H1 (cell line): ENCODE data around the gene QPCTL. TPM values are rescaled to one million over a fixed set of nuclear protein-coding genes. Genes with fewer than 3 reads are reported as not detected.
A peak's percentile ranks its signal among the peaks of the same experiment; 100 is the strongest.

Source experiments
- CTCF ChIA-PET: fragments of 300-600 bp; sonication (Branson Sonifier 250); formaldehyde crosslinking; loops from one replicate; lab custom pipeline; 2021; ENCODE audit not compliant: partially characterized antibody; lab: Charles Lee
- POLR2A ChIA-PET: fragments of 300-600 bp; sonication (Branson Sonifier 250); formaldehyde crosslinking; loops from one replicate; lab custom pipeline; 2021; ENCODE audit warnings: inconsistent platforms; ENCODE audit not compliant: partially characterized antibody; lab: Charles Lee
- DNase-seq, 2 experiments: peaks; one replicate each; pipeline versions ENCODE4 v3.0.0 to v3.0.0-alpha.2; 2010 to 2022; ENCODE audit warnings: low spot score in 2 of 2, low read depth in 1 of 2, mixed read lengths in 1 of 2
- FAIRE-seq: peaks from 2 replicates; lab custom pipeline; 2011; peaks lifted over from hg19 to GRCh38; lab: Jason Lieb, UNC
- H2AFZ ChIP-seq: 2 replicates; pipeline ENCODE4 v1.8.1; 2012; ENCODE audit warnings: low read length, inconsistent platforms
- H2AK5ac ChIP-seq: 2 replicates; pipeline ENCODE4 v1.6.1; 2013; ENCODE audit warnings: low read depth, low read length
- H2BK120ac ChIP-seq: replicated peaks from 2 replicates; pipeline ENCODE3; 2013; ENCODE audit warnings: low read depth, low read length, inconsistent platforms
- H2BK12ac ChIP-seq: 2 replicates; pipeline ENCODE4 v1.6.1; 2013; ENCODE audit warnings: low read depth, low read length
- H2BK15ac ChIP-seq: 2 replicates; pipeline ENCODE4 v1.6.1; 2013; ENCODE audit warnings: low read length
- H2BK20ac ChIP-seq: 2 replicates; pipeline ENCODE4 v1.6.1; 2013; ENCODE audit warnings: low read length
- H2BK5ac ChIP-seq: 2 replicates; pipeline ENCODE4 v1.6.1; 2013; ENCODE audit warnings: low read depth, low read length
- H3K14ac ChIP-seq: 2 replicates; pipeline ENCODE4 v1.6.1; 2013; ENCODE audit warnings: inconsistent platforms; ENCODE audit not compliant: insufficient read length
- H3K18ac ChIP-seq: 2 replicates; pipeline ENCODE4 v1.6.1; 2013; ENCODE audit warnings: low read length; ENCODE audit errors: extremely low read depth
- H3K23ac ChIP-seq: 2 replicates; pipeline ENCODE4 v1.6.1; 2013; ENCODE audit warnings: inconsistent platforms; ENCODE audit not compliant: insufficient read length
- H3K23me2 ChIP-seq: 2 replicates; pipeline ENCODE4 v1.6.1; 2013; ENCODE audit warnings: low read depth, low read length
- H3K27ac ChIP-seq: 2 replicates; pipeline ENCODE4 v1.6.1; 2011; ENCODE audit warnings: low read depth, low read length, inconsistent platforms
- H3K27me3 ChIP-seq, 4 experiments: replicated peaks in 1 of 4; 1 replicate in 1 of 4; 2 replicates in 3 of 4; pipeline versions ENCODE4 v1.6.1 to v1.8.1; 2011 to 2013; ENCODE audit warnings: low read length in 3 of 4, mild to moderate bottlenecking in 3 of 4, inconsistent platforms in 2 of 4, mixed read lengths in 2 of 4, moderate library complexity in 1 of 4; ENCODE audit not compliant: control insufficient read depth in 3 of 4, insufficient read depth in 3 of 4; ENCODE audit errors: extremely low read depth in 1 of 4
- H3K36me3 ChIP-seq, 4 experiments: 2 replicates each; pipeline versions ENCODE4 v1.6.1 to v1.8.1; 2011 to 2013; ENCODE audit warnings: mild to moderate bottlenecking in 4 of 4, low read length in 3 of 4, moderate library complexity in 2 of 4, control low read depth in 1 of 4, inconsistent platforms in 1 of 4; ENCODE audit not compliant: insufficient read depth in 4 of 4, control insufficient read depth in 2 of 4
- H3K4ac ChIP-seq: replicated peaks from 2 replicates; pipeline ENCODE3; 2013; ENCODE audit warnings: low read length, low read depth, mixed read lengths, inconsistent platforms; ENCODE audit not compliant: insufficient read length
- H3K4me1 ChIP-seq, 4 experiments: replicated peaks in 1 of 4; 1 replicate in 1 of 4; 2 replicates in 3 of 4; pipeline versions ENCODE4 v1.6.1 to v1.8.1; 2011 to 2013; ENCODE audit warnings: low read length in 3 of 4, inconsistent platforms in 2 of 4, mixed read lengths in 1 of 4; ENCODE audit not compliant: insufficient read depth in 4 of 4, control insufficient read depth in 3 of 4
- H3K4me2 ChIP-seq, 2 experiments: 2 replicates each; pipeline versions ENCODE4 v1.6.1 to v1.8.1; 2011 to 2013; ENCODE audit warnings: low read depth in 2 of 2, low read length in 2 of 2, control low read depth in 1 of 2, inconsistent platforms in 1 of 2, mild to moderate bottlenecking in 1 of 2; ENCODE audit not compliant: insufficient read depth in 1 of 2
- H3K4me3 ChIP-seq, 4 experiments: fragments of 200-600, 300-600 bp in 1 of 4; sonication (generic), shearing (Covaris generic), sonication (Bioruptor Twin) in 1 of 4; 2 replicates each; pipeline versions ENCODE4 v1.5.1 to v1.8.1; 2011 to 2016; ENCODE audit warnings: low read length in 4 of 4, low read depth in 3 of 4, control low read depth in 2 of 4, inconsistent platforms in 2 of 4, mild to moderate bottlenecking in 2 of 4, mixed read lengths in 1 of 4, moderate library complexity in 1 of 4; ENCODE audit not compliant: insufficient read depth in 2 of 4; ENCODE audit errors: extremely low read depth in 1 of 4
- H3K56ac ChIP-seq: replicated peaks from 2 replicates; pipeline ENCODE3; 2013; ENCODE audit warnings: low read depth, mild to moderate bottlenecking, mixed read lengths, low read length, inconsistent platforms; ENCODE audit not compliant: insufficient read length
- H3K79me1 ChIP-seq: 2 replicates; pipeline ENCODE4 v1.6.1; 2013; ENCODE audit warnings: low read depth, low read length, control low read depth
- H3K79me2 ChIP-seq, 2 experiments: 2 replicates each; pipeline versions ENCODE4 v1.6.1 to v1.8.1; 2012 to 2013; ENCODE audit warnings: low read length in 2 of 2, mild to moderate bottlenecking in 2 of 2, inconsistent platforms in 1 of 2; ENCODE audit not compliant: insufficient read depth in 2 of 2, control insufficient read depth in 1 of 2
- H3K9ac ChIP-seq, 4 experiments: replicated peaks in 1 of 4; 1 replicate in 1 of 4; 2 replicates in 3 of 4; pipeline versions ENCODE4 v1.6.1 to v1.8.1; 2011 to 2013; ENCODE audit warnings: low read depth in 3 of 4, low read length in 3 of 4, control low read depth in 2 of 4, mild to moderate bottlenecking in 2 of 4, moderate library complexity in 2 of 4, inconsistent platforms in 1 of 4; ENCODE audit errors: extremely low read depth in 1 of 4
- H3K9me3 ChIP-seq, 2 experiments: 2 replicates each; pipeline versions ENCODE4 v1.6.1 to v1.8.1; 2012 to 2013; ENCODE audit warnings: mild to moderate bottlenecking in 2 of 2, moderate library complexity in 2 of 2, control low read depth in 1 of 2, inconsistent platforms in 1 of 2, low read depth in 1 of 2, low read length in 1 of 2, mixed read lengths in 1 of 2; ENCODE audit not compliant: insufficient read depth in 2 of 2
- H4K20me1 ChIP-seq, 2 experiments: replicated peaks in 1 of 2; 2 replicates each; pipeline versions ENCODE3 to v1.8.1; 2011 to 2013; ENCODE audit warnings: inconsistent platforms in 2 of 2, low read length in 2 of 2, mild to moderate bottlenecking in 1 of 2; ENCODE audit not compliant: insufficient read depth in 2 of 2, control insufficient read depth in 1 of 2
- H4K5ac ChIP-seq: 2 replicates; pipeline ENCODE4 v1.6.1; 2013; ENCODE audit warnings: low read length, low read depth, mixed read lengths, inconsistent platforms; ENCODE audit not compliant: insufficient read length
- H4K8ac ChIP-seq: 2 replicates; pipeline ENCODE4 v1.8.0; 2013; ENCODE audit warnings: mild to moderate bottlenecking, moderate library complexity, low read length, inconsistent platforms; ENCODE audit not compliant: insufficient read depth; ENCODE audit errors: extremely low read depth
- H4K91ac ChIP-seq: replicated peaks from 2 replicates; pipeline ENCODE3; 2013; ENCODE audit warnings: low read length, mixed read lengths, inconsistent platforms; ENCODE audit not compliant: insufficient read length
- CHD1 ChIP-seq: IDR thresholded peaks from 2 replicates; pipeline ENCODE4 v1.6.1; 2012; ENCODE audit warnings: low read depth, low read length, improper control_type of control experiment
- EP300 ChIP-seq, 2 experiments: IDR thresholded peaks; 1 replicate in 1 of 2; 2 replicates in 1 of 2; pipeline ENCODE4 v1.6.1; 2011 to 2012; ENCODE audit warnings: low read depth in 2 of 2, low read length in 2 of 2, mild to moderate bottlenecking in 2 of 2, borderline replicate concordance in 1 of 2, inconsistent platforms in 1 of 2, moderate library complexity in 1 of 2
- GABPA ChIP-seq: IDR thresholded peaks from 2 replicates; pipeline ENCODE4 v1.6.1; 2011; ENCODE audit warnings: mild to moderate bottlenecking, low read length, moderate library complexity, borderline replicate concordance; ENCODE audit not compliant: insufficient read depth
- KDM1A ChIP-seq: fragments of 200-600, 300-600 bp; sonication (generic); IDR thresholded peaks from 2 replicates; pipeline ENCODE4 v1.7.1; 2016; ENCODE audit warnings: mild to moderate bottlenecking, low read length, borderline replicate concordance
- RAD21 ChIP-seq, 2 experiments: IDR thresholded peaks in 1 of 2; conservative IDR thresholded peaks in 1 of 2; 2 replicates each; pipeline ENCODE4 v1.6.1; 2011; ENCODE audit warnings: low read depth in 2 of 2, low read length in 2 of 2, improper control_type of control experiment in 1 of 2, inconsistent platforms in 1 of 2, mild to moderate bottlenecking in 1 of 2, moderate library complexity in 1 of 2
- SIN3A ChIP-seq, 2 experiments: IDR thresholded peaks in 1 of 2; conservative IDR thresholded peaks in 1 of 2; 2 replicates each; pipeline ENCODE4 v1.6.1; 2011 to 2012; ENCODE audit warnings: low read length in 2 of 2, improper control_type of control experiment in 1 of 2, low read depth in 1 of 2, mild to moderate bottlenecking in 1 of 2
- SUZ12 ChIP-seq: fragments of 200-600 bp; sonication (generic); IDR thresholded peaks from 2 replicates; pipeline ENCODE4 v1.6.1; 2012; ENCODE audit warnings: mild to moderate bottlenecking, inconsistent platforms, low read length, moderate library complexity, mixed read lengths
- TAF1 ChIP-seq: IDR thresholded peaks from 2 replicates; pipeline ENCODE4 v1.6.1; 2011; ENCODE audit warnings: mild to moderate bottlenecking, low read depth, low read length
- WGBS, 2 experiments: shearing (Covaris generic) in 1 of 2; methylation state at CpG; one replicate each; pipeline versions ENCODE4 v1.1.6 to v1.1.7; 2013 to 2015; ENCODE audit warnings: low lambda C conversion rate in 2 of 2, mixed read lengths in 2 of 2, inconsistent platforms in 1 of 2, low coverage in 1 of 2, missing lambda C conversion rate in 1 of 2; ENCODE audit not compliant: insufficient replicate concordance in 2 of 2, insufficient coverage in 1 of 2, insufficient read length in 1 of 2; ENCODE audit errors: extremely low coverage in 1 of 2, missing lambda C conversion rate in 1 of 2; 5-methylcytosine and 5-hydroxymethylcytosine counted together
- polyA plus RNA-seq, 7 experiments: library from polyadenylated mRNA; depleted of rRNA in 3 of 7; stranded (reverse) in 5 of 7; unstranded in 2 of 7; fragments of >200 nt in 5 of 7; fragments of 200-250 nt in 2 of 7; gene quantifications; 1 replicate in 5 of 7; 2 replicates in 1 of 7; 4 replicates in 1 of 7; pipeline versions ENCODE4 v1.2.1 to v1.2.3, GENCODE V29; 2011 to 2013; ENCODE audit warnings: missing spikeins in 2 of 7, mixed read lengths in 2 of 7
- total RNA-seq: library from RNA; stranded (reverse); fragmentation: NEBNext Ultra II Directional; extraction: Animal tissue kit (Norgen Biotek cat#: 25700); gene quantifications from 2 replicates; pipeline ENCODE4 v1.2.1, GENCODE V29; 2021
- TF ChIP-seq, protein P1 (sequence below): IDR thresholded peaks from 2 replicates; pipeline ENCODE4 v1.6.1; 2012; ENCODE audit warnings: low read length, inconsistent platforms

Gene QPCTL
- total and polyA plus RNA-seq, 2 of the 8 experiments (the other 6 are each of a cell fraction or from before 2014, with no cell fraction given) = 25.2 to 35.3 TPM

DNA sequence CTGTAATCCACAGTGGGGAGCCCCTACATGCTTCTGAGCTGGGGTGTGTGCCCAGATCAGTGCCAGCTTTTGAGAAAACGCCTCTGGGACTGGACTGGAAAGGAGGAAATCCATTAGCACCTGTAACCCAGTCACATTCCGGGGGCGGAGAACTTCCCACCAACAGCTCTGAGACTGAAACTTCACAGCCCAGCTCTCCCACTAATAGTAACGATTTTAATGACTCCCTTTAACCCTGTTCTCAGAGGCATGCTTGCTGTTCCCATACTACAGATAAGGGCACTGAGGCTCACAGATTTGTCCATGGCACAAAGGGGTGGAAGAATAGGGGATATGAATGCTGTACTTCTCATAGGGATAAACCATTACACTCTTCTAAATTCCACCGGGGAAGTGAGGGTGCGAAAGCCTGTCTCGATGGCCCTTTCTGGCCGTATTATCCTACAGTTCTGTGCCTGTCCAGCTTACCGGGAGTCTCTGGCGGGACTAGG lies 37.4 kb downstream of the QPCTL start:
- no peak overlapping the region for H2BK5ac ChIP-seq
- H3K4me1 ChIP-seq = peaks cover 0 to 4% (median 3%) of the 10 kb centered on the region in 4 experiments; a peak in 5 of 7 replicates
- H3K23ac ChIP-seq = no peak overlapping the region
- 0 out of 2 replicates have a peak overlapping the region, but pooled peaks have one; percentile 62 for H3K18ac ChIP-seq
- TF ChIP-seq EP300 (IDR thresholded peaks at IDR 0.05; ENCODE audit: borderline replicate concordance in 1 of 2, low read depth in 2 of 2, low read length in 2 of 2) (no peak), RAD21 (IDR thresholded peaks at IDR 0.05 in 1 of 2, conservative IDR thresholded peaks at IDR 0.05 in 1 of 2; ENCODE audit: low read depth in 2 of 2, low read length in 2 of 2) (no peak), GABPA (no peak), CHD1 (no peak), SUZ12 (no peak), TAF1 (peak; percentile 22; the same call in 1 of the 2 replicates), SIN3A (conservative IDR thresholded peaks at IDR 0.05 in 1 of 2, IDR thresholded peaks at IDR 0.05 in 1 of 2; ENCODE audit: low read depth in 1 of 2, low read length in 2 of 2) (0 out of 4 replicates have a peak, but pooled peaks of 1 of the 2 experiments have one; percentile 32), KDM1A (peak; percentile 45; the same call in 1 of the 2 replicates)
- TF ChIP-seq, protein P1, sequence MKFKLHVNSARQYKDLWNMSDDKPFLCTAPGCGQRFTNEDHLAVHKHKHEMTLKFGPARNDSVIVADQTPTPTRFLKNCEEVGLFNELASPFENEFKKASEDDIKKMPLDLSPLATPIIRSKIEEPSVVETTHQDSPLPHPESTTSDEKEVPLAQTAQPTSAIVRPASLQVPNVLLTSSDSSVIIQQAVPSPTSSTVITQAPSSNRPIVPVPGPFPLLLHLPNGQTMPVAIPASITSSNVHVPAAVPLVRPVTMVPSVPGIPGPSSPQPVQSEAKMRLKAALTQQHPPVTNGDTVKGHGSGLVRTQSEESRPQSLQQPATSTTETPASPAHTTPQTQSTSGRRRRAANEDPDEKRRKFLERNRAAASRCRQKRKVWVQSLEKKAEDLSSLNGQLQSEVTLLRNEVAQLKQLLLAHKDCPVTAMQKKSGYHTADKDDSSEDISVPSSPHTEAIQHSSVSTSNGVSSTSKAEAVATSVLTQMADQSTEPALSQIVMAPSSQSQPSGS = no peak
- H3K79me1 ChIP-seq = peaks cover 9% of the 10 kb centered on the region
- H3K36me3 ChIP-seq = no peaks in the 10 kb centered on the region
- H3K4me3 ChIP-seq = peak overlapping the region; percentile 85 to 99 (median 90)
- H2BK15ac ChIP-seq = no peak overlapping the region
- H3K27ac ChIP-seq = peak overlapping the region; percentile 44; the same call in 1 of the 2 replicates
- H2AFZ ChIP-seq = no peak overlapping the region
- peaks cover 0 to 1% of the 10 kb centered on the region in 2 experiments for H4K20me1 ChIP-seq
- H3K23me2 ChIP-seq = peaks cover 4% of the 10 kb centered on the region; the same call in 1 of the 2 replicates
- no peak overlapping the region for H2AK5ac ChIP-seq
- no peaks in the 10 kb centered on the region for H3K9me3 ChIP-seq
- H2BK120ac ChIP-seq = no peak overlapping the region
- FAIRE-seq = no peak
- no peak overlapping the region for H4K91ac ChIP-seq
- 17% methylated on average over 10 of the region's 10 CpGs; no CpG with 5 or more reads in 1 of the 2 experiments for WGBS, 2 experiments
- ChIA-PET POLR2A (interaction anchor here (0.7 to 9.1 kb wide), 9 partner anchors 8 to 140 kb away, joined by 3 to 113 read pairs (median 4); partner anchors contain the start of genes QPCTL, SIX5 and SNRPD2), CTCF (interaction anchor here (0.7 to 2.5 kb wide), 7 partner anchors 10 to 88 kb away, joined by 3 to 9 read pairs (median 5); no protein-coding TSS in a partner anchor)
- no peaks in the 10 kb centered on the region; a peak in 1 of 7 replicates for H3K27me3 ChIP-seq
- peak overlapping the region; percentile 78 to 95 for H3K4me2 ChIP-seq
- H3K56ac ChIP-seq = no peak overlapping the region
- no peak overlapping the region for H4K8ac ChIP-seq
- no peak overlapping the region for H4K5ac ChIP-seq
- H3K9ac ChIP-seq = peak overlapping the region; percentile 63 to 91 (median 74)
- peak in 1 of 2 experiments; percentile 51 for DNase-seq
- H3K14ac ChIP-seq = no peak overlapping the region
- no peak overlapping the region for H2BK20ac ChIP-seq
- H3K79me2 ChIP-seq = peaks cover 3 to 50% of the 10 kb centered on the region in 2 experiments; a peak in 2 of 4 replicates
- H3K4ac ChIP-seq = no peak overlapping the region
- no peak overlapping the region for H2BK12ac ChIP-seq
